AG04449 (cell line): ENCODE results near the gene ANKRD11.

Source experiments
- CTCF ChIA-PET: fragments of 350-600 bp; formaldehyde crosslinking; extraction: SDS; loops from one replicate; lab custom pipeline; 2021; ENCODE audit warnings: antibody characterized with exemption; lab: Yijun Ruan, JAX
- POLR2A ChIA-PET: fragments of 400-600, 350-600 bp; formaldehyde crosslinking; extraction: SDS; loops from one replicate; lab custom pipeline; 2020; ENCODE audit warnings: antibody characterized with exemption, inconsistent platforms; lab: Yijun Ruan, JAX
- DNase-seq: peaks from one replicate; pipeline ENCODE4 v3.0.0-alpha.2; 2010; ENCODE audit warnings: low read depth, low spot score
- H3K4me3 ChIP-seq: 2 replicates; pipeline ENCODE4 v1.5.1; 2011; ENCODE audit warnings: low read depth, mild to moderate bottlenecking, control low read depth, low read length
- CTCF ChIP-seq: IDR thresholded peaks from one replicate; pipeline ENCODE4 v1.5.1; 2011; ENCODE audit warnings: mild to moderate bottlenecking, moderate library complexity, low read length, control low read depth, inconsistent platforms; ENCODE audit not compliant: insufficient read depth; ENCODE audit errors: missing control alignments

The ANKRD11 gene

GRCh38 chr16:89370081-89370511, 120.3 kb downstream of the ANKRD11 start:
- H3K4me3 ChIP-seq, result no peak overlapping the region
- ChIA-PET POLR2A (interaction anchor here (1.0 kb wide), 1 partner anchor 23 kb away, joined by 3 read pairs; no protein-coding TSS in a partner anchor), CTCF (interaction anchor here (0.6 to 1.0 kb wide), 4 partner anchors 9 to 48 kb away, joined by 3 read pairs; no protein-coding TSS in a partner anchor)
- DNase-seq, result peak; percentile 28
- no peak for TF ChIP-seq CTCF

- no peak for DNase-seq
- ChIA-PET CTCF (interaction anchor here (0.7 to 1.0 kb wide), 3 partner anchors 10 to 12 kb away, joined by 3 read pairs; no protein-coding TSS in a partner anchor), POLR2A (interaction anchor here (1.0 kb wide), 1 partner anchor 24 kb away, joined by 3 read pairs; no protein-coding TSS in a partner anchor)
- no peak for TF ChIP-seq CTCF
- no peak overlapping the region for H3K4me3 ChIP-seq
Measured at GRCh38 chr16:89369266-89369895, 121.0 kb downstream of the ANKRD11 start.

- CTCF ChIA-PET, result interaction anchor here (1.0 kb wide), 1 partner anchor 10 kb away, joined by 3 read pairs; no protein-coding TSS in a partner anchor
- TF ChIP-seq CTCF, result no peak
- H3K4me3 ChIP-seq, result no peak overlapping the region
- DNase-seq, result no peak
- POLR2A ChIA-PET, result no interaction called here
Measured at GRCh38 chr16:89368604-89369249, 121.6 kb downstream of the ANKRD11 start.

GRCh38 chr16:89367538-89367915, 122.8 kb downstream of the ANKRD11 start:
- no peak overlapping the region for H3K4me3 ChIP-seq
- ChIA-PET CTCF (no interaction called here), POLR2A (no interaction called here)
- DNase-seq, result no peak
- no peak for TF ChIP-seq CTCF

- no peak for TF ChIP-seq CTCF
- ChIA-PET POLR2A (no interaction called here), CTCF (no interaction called here)
- no peak overlapping the region for H3K4me3 ChIP-seq
- DNase-seq, result no peak
Measured at GRCh38 chr16:89366561-89367537, 123.5 kb downstream of the ANKRD11 start.
